SKM-1 treated with dmso at 0.1 percent for 144 hours (cell line): ENCODE results near the gene FTSJ1.
"Not testable (repeated sequence)": the region's sequence is repeated elsewhere in the genome, so short reads cannot be mapped to it uniquely, and the experiment has no call there.

Experiments
- DNase-seq: peaks from one replicate; lab custom pipeline; 2025; ENCODE audit not compliant: unreplicated experiment; lab: John Stamatoyannopoulos, UW

FTSJ1 gene

GRCh38 chrX:48493890-48494364 is 17.9 kb downstream of the FTSJ1 start:
- no peak for DNase-seq

GRCh38 chrX:48496660-48497059 is 20.7 kb downstream of the FTSJ1 start:
- no peak for DNase-seq

- no peak for DNase-seq
Measured at GRCh38 chrX:48497871-48498270, 21.9 kb downstream of the FTSJ1 start.

- DNase-seq = no peak
Measured at GRCh38 chrX:48498374-48498809, 22.4 kb downstream of the FTSJ1 start.

GRCh38 chrX:48504261-48504660 is 28.3 kb downstream of the FTSJ1 start:
- no peak for DNase-seq

GRCh38 chrX:48505481-48505880 is 29.5 kb downstream of the FTSJ1 start:
- no peak for DNase-seq

- DNase-seq = no peak
Measured at GRCh38 chrX:48507246-48507645, 31.2 kb downstream of the FTSJ1 start.

- peak; percentile 36 for DNase-seq
Measured at GRCh38 chrX:48508400-48509244, 32.6 kb downstream of the FTSJ1 start, which contains the start of gene PORCN. PORCN (plus strand) TSS chrX:48508992; CDS start chrX:48509821, 829 bp downstream.

GRCh38 chrX:48509245-48509590 is 33.2 kb downstream of the FTSJ1 start:
- no peak for DNase-seq

- DNase-seq = no peak
Measured at GRCh38 chrX:48509619-48510018, 33.6 kb downstream of the FTSJ1 start.

- DNase-seq = no peak
Measured at GRCh38 chrX:48511560-48511959, 35.6 kb downstream of the FTSJ1 start.

- no peak for DNase-seq
Measured at GRCh38 chrX:48512371-48512935, 36.5 kb downstream of the FTSJ1 start.

- DNase-seq = no peak
Measured at GRCh38 chrX:48513670-48514069, 37.7 kb downstream of the FTSJ1 start.

- no peak for DNase-seq
Measured at GRCh38 chrX:48514126-48514806, 38.3 kb downstream of the FTSJ1 start.

- DNase-seq = no peak
Measured at GRCh38 chrX:48514868-48515460, 39.0 kb downstream of the FTSJ1 start.

GRCh38 chrX:48515842-48516241 is 39.8 kb downstream of the FTSJ1 start:
- no peak for DNase-seq

- DNase-seq = no peak
Measured at GRCh38 chrX:48516285-48516684, 40.3 kb downstream of the FTSJ1 start.

GRCh38 chrX:48516987-48517386 is 41.0 kb downstream of the FTSJ1 start:
- DNase-seq = no peak

- not testable (repeated sequence) for DNase-seq
Measured at GRCh38 chrX:48519481-48519880, 43.5 kb downstream of the FTSJ1 start.

GRCh38 chrX:48520455-48520854 is 44.5 kb downstream of the FTSJ1 start:
- no peak for DNase-seq

- no peak for DNase-seq
Measured at GRCh38 chrX:48520976-48521352, 45.0 kb downstream of the FTSJ1 start.
